Keratinocyte (primary cell): Measurements from ENCODE around the gene MYRIP.

Source experiments
- EZH2 ChIP-seq: IDR thresholded peaks from one replicate; pipeline ENCODE4 v1.6.1; 2012; ENCODE audit warnings: inconsistent platforms, mild to moderate bottlenecking, low read length, moderate library complexity
- TF ChIP-seq, protein P1 (sequence below), 3 experiments: IDR thresholded peaks in 1 of 3; conservative IDR thresholded peaks in 1 of 3; optimal IDR thresholded peaks in 1 of 3; 2 replicates in 2 of 3; 3 replicates in 1 of 3; pipeline versions ENCODE3 to v1.5.1; 2011; ENCODE audit warnings: low read length in 3 of 3, mild to moderate bottlenecking in 3 of 3, moderate library complexity in 2 of 3, control low read depth in 1 of 3, inconsistent platforms in 1 of 3; ENCODE audit not compliant: insufficient read depth in 2 of 3; ENCODE audit errors: extremely low read depth in 1 of 3

DNA sequence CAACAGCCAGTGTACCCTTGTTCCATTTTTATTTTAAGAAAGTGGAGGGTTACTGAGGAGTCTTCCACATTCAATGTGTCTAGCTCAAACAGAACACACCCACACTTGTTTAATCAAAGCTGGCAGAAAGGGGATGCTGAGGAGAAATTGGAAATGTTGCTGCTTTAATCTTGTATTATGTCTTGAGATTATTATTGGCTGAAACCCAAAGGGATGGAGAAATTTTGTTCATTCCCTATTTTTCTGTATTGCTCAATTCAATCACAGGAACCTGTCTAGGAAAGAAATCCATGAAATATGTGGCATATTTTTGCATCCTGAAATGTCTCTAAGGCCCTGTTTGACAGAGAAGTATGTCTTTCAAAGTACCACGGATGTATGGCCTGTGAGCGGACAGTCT lies 238.0 kb downstream of the MYRIP start:
- TF ChIP-seq, protein P1, sequence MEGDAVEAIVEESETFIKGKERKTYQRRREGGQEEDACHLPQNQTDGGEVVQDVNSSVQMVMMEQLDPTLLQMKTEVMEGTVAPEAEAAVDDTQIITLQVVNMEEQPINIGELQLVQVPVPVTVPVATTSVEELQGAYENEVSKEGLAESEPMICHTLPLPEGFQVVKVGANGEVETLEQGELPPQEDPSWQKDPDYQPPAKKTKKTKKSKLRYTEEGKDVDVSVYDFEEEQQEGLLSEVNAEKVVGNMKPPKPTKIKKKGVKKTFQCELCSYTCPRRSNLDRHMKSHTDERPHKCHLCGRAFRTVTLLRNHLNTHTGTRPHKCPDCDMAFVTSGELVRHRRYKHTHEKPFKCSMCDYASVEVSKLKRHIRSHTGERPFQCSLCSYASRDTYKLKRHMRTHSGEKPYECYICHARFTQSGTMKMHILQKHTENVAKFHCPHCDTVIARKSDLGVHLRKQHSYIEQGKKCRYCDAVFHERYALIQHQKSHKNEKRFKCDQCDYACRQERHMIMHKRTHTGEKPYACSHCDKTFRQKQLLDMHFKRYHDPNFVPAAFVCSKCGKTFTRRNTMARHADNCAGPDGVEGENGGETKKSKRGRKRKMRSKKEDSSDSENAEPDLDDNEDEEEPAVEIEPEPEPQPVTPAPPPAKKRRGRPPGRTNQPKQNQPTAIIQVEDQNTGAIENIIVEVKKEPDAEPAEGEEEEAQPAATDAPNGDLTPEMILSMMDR (optimal IDR thresholded peaks at IDR 0.05 in 1 of 3, IDR thresholded peaks at IDR 0.05 in 1 of 3, conservative IDR thresholded peaks at IDR 0.05 in 1 of 3; ENCODE audit: extremely low read depth in 1 of 3, insufficient read depth in 2 of 3, low read length in 3 of 3), result no peak
- TF ChIP-seq EZH2, result no peak
